Measurements from ENCODE around the gene ULK2.

DNA sequence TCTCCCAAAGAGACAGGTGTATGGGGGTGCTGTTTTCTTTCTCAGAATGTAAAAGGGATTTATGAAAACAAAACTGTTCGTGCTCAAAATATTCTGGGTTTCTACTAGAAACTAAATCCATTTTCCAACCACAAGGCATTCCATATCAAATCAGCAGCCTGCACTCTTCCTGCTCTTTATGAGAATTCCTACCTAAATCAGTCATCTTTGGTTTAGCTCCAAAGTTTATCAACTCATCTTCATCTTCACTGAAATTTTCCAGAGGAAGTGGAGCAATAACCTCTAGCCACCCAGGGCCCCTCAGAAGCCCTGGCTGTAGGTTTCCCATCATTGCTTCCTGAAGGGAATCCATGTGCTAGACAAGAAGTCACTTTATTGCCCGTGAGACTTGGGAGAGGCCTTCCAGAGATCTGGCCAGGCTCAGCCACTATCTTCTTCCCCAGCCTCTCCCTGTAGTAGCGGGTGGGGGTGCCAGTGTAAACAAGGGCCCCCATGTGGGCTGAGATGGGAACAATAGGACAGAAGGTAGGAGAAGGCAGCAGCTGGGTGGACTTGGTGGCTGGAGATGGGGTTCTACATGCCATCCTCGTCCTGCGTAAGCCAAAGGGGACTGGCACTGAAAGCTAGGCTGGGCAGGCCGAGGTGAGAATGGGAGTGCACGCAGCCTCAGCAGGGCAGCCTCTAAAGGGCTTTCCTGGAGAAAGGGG is 97.6 kb downstream of the ULK2 start:
- TF ChIP-seq CTCF (IDR thresholded peaks at IDR 0.05; ENCODE audit: poor library complexity, severe bottlenecking), result no peak
- TF ChIP-seq REST (IDR thresholded peaks at IDR 0.05; ENCODE audit: borderline replicate concordance), result no peak
- no peak for TF ChIP-seq TAF1 (IDR thresholded peaks at IDR 0.05; ENCODE audit: low read depth)
- TF ChIP-seq SMC3 (conservative IDR thresholded peaks at IDR 0.05; ENCODE audit: poor library complexity), result no peak
- TF ChIP-seq POLR2AphosphoS5 (IDR thresholded peaks at IDR 0.05), result no peak
- TF ChIP-seq EZH2 (IDR thresholded peaks at IDR 0.05; ENCODE audit: borderline replicate concordance, insufficient read depth, low read length, poor library complexity, severe bottlenecking), result no peak
- TF ChIP-seq EP300 (conservative IDR thresholded peaks at IDR 0.05; ENCODE audit: poor library complexity, severe bottlenecking), result no peak
- no peak for TF ChIP-seq RAD21 (conservative IDR thresholded peaks at IDR 0.05)
- no peak for TF ChIP-seq MXI1 (conservative IDR thresholded peaks at IDR 0.05; ENCODE audit: poor library complexity, severe bottlenecking)

Measured in neural cell (in vitro differentiated cells).